ENCODE measurements around the gene RASL11A.

RASL11A gene

GRCh38 chr13:27242702-27243101 is 27.9 kb upstream of the RASL11A start:
- no peak for TF ChIP-seq CTCF (IDR thresholded peaks at IDR 0.05; ENCODE audit: insufficient read depth, low read depth, low read length, missing control alignments)
- peak; percentile 70 for DNase-seq (ENCODE audit: low read depth)
- H3K4me3 ChIP-seq (ENCODE audit: low read length) = no peak overlapping the region

GRCh38 chr13:27245610-27246009 is 25.0 kb upstream of the RASL11A start:
- no peak overlapping the region for H3K4me3 ChIP-seq (ENCODE audit: low read length)
- no peak for TF ChIP-seq CTCF (IDR thresholded peaks at IDR 0.05; ENCODE audit: insufficient read depth, low read depth, low read length, missing control alignments)
- no peak for DNase-seq (ENCODE audit: low read depth)

- no peak for DNase-seq (ENCODE audit: low read depth)
- peak overlapping the region; percentile 71 for H3K4me3 ChIP-seq (ENCODE audit: low read length)
- TF ChIP-seq CTCF (IDR thresholded peaks at IDR 0.05; ENCODE audit: insufficient read depth, low read depth, low read length, missing control alignments) = no peak
Measured at GRCh38 chr13:27250833-27251165, 19.8 kb upstream of the RASL11A start.

- DNase-seq (ENCODE audit: low read depth) = peak; percentile 97
- peak within 1 kb of the TSS; percentile 71 for H3K4me3 ChIP-seq (ENCODE audit: low read length)
- TF ChIP-seq CTCF (IDR thresholded peaks at IDR 0.05; ENCODE audit: insufficient read depth, low read depth, low read length, missing control alignments) = no peak
Measured at GRCh38 chr13:27251166-27252091, 19.2 kb upstream of the RASL11A start, which contains the start of gene RPL21. Gene RPL21 (plus strand): TSS chr13:27251558. CDS start chr13:27253777, 2,219 bp downstream.

- TF ChIP-seq CTCF (IDR thresholded peaks at IDR 0.05; ENCODE audit: insufficient read depth, low read depth, low read length, missing control alignments) = no peak
- no peak for DNase-seq (ENCODE audit: low read depth)
- peak overlapping the region; percentile 71 for H3K4me3 ChIP-seq (ENCODE audit: low read length)
Measured at GRCh38 chr13:27252467-27252866, 18.2 kb upstream of the RASL11A start.

GRCh38 chr13:27257233-27257568 is 13.4 kb upstream of the RASL11A start:
- DNase-seq (ENCODE audit: low read depth) = no peak
- no peak for TF ChIP-seq CTCF (IDR thresholded peaks at IDR 0.05; ENCODE audit: insufficient read depth, low read depth, low read length, missing control alignments)
- no peak overlapping the region for H3K4me3 ChIP-seq (ENCODE audit: low read length)
